KBM-7 (cell line): Measurements from ENCODE around the gene MAP3K5.
A peak's percentile ranks its signal among the peaks of the same experiment; 100 is the strongest.

Experiments
- DNase-seq: peaks from one replicate; pipeline ENCODE4 v3.0.0-alpha.2; 2015
- in situ Hi-C: fragments of 300-500 bp; cut with MboI; formaldehyde crosslinking; loops from 2 replicates; pipeline ENCODE4 v1.14.3; 2020; ENCODE audit warnings: low sequenced_read_pairs, low pct_unique_long_range_greater_than_20kb, mixed read lengths

MAP3K5 gene

GRCh38 chr6:136779682-136780081 lies 12.6 kb downstream of the MAP3K5 start:
- no peak for DNase-seq
- in situ Hi-C loops: loop anchor here (25.0 kb wide), 1 partner anchor 417 kb away; no protein-coding TSS in a partner anchor

DNA sequence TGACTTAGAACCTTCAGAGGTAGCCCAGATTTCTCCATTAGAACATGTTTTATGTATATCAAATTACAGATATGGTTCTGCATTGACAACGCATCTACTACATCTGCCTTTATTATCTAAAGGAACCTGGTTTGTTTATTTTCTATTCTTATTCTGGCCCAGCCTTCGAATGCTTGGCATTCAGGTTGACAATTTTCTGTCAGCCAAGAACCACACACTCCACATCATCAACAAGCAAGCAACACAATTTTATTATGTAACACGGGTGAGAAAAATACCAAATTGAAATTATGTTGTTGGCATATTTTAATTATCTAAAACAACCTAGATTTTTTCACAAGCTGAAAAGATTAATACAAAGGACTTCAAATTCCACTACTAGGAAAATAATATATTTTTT lies 14.6 kb downstream of the MAP3K5 start:
- in situ Hi-C loops: loop anchor here (25.0 kb wide), 1 partner anchor 415 kb away; no protein-coding TSS in a partner anchor
- no peak for DNase-seq

DNA sequence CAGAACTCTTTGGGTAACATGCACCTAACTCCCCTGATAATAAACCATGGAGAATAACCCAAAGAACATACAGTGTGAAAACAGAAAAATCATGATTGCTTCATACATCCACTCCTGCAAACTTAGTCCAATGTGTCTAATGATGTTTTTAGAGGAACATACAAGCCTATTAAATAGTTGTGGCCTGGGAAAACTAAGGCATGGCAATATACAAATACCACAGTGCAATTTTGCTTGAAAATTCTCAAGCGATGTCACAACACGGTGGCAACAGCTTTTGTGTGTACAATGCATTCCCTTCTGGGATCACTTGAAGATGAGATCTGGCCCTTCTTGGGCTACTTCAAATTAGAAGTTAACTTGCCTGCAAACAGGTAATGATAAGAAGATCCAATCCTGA lies 16.7 kb downstream of the MAP3K5 start:
- in situ Hi-C loops: loop anchor here (25.0 kb wide), 1 partner anchor 413 kb away; no protein-coding TSS in a partner anchor
- no peak for DNase-seq

DNA sequence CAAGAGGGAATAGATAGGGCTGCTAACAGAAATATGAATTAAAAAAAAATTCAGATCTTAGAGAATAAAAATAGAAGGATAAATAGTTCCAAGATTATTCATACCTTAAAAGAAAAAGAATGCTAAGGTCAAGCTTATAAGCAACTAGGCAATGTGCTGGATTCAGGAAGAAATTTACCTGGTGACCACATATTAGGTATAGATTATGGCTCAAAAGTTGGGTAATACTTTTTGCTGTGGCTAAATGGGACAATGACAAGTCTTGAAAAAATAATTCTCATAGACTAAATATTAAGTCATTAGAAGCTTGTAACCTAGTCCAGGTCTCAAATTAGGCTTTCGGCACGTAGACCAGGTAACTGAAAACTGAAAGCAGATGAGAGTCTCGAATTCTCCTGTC lies 17.2 kb downstream of the MAP3K5 start:
- no peak for DNase-seq
- in situ Hi-C loops: loop anchor here (25.0 kb wide), 1 partner anchor 413 kb away; no protein-coding TSS in a partner anchor

GRCh38 chr6:136774228-136775041 lies 17.8 kb downstream of the MAP3K5 start:
- DNase-seq: no peak
- in situ Hi-C loops: loop anchor here (25.0 kb wide), 1 partner anchor 412 kb away; no protein-coding TSS in a partner anchor

- no peak for DNase-seq
- in situ Hi-C loops: no loop called here
Measured at GRCh38 chr6:136773473-136773796, 18.8 kb downstream of the MAP3K5 start.

DNA sequence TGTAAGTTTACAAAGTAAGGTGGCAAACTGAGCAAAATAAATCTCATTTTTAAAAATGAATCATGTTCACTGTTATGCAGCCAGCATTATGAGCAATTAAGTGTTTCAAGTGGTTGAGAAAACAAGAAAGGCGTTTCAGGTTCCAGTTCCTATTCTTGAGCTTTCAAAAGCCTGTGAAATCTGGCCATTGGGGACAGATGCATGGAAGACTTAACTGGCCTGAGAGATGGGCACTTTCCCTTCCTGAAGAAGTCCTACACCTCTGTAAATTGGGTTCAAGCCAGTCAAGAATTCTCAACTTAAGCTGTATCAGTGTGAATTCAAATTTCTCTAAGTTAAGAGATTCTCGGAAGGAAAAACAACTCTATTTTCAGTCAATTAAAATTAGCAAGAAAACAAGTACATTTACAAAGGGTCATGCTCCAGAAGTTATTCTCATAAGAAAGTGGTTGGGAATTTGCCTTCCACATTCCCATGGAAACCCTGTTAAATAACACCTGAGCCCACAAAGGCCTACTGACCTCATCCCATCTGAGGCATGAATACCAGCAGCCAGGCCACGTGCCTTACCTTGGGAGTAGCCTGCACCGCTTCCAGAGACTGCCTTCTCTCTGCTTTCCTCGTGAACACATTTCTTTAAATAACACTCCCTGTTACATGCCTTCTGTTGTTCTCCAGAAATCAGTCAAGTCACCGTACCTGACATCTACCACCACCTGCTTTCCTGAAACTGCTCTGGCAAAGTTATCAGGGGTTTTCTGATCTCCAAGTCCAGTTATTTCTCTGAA lies 19.4 kb downstream of the MAP3K5 start:
- DNase-seq: no peak
- in situ Hi-C loops: no loop called here

DNA sequence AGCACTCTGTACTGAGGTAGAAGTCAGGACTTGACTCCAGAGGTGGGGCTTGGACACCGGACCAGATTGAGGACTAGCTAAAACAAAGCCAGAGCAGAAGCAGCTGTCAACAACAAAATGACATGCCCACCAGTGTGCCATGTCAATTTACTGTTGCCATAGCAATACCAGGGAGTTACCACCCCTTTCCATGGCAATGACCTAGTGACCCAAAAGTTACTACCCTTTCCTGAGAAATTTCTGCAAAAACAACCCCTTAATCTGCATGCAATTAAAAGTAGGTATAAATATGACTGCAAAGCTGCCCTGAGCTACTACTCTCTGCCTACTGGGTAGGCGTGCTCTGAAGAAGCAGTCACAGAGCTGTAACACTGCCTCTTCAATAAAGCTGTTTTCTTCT lies 21.0 kb downstream of the MAP3K5 start:
- in situ Hi-C loops: no loop called here
- no peak for DNase-seq

DNA sequence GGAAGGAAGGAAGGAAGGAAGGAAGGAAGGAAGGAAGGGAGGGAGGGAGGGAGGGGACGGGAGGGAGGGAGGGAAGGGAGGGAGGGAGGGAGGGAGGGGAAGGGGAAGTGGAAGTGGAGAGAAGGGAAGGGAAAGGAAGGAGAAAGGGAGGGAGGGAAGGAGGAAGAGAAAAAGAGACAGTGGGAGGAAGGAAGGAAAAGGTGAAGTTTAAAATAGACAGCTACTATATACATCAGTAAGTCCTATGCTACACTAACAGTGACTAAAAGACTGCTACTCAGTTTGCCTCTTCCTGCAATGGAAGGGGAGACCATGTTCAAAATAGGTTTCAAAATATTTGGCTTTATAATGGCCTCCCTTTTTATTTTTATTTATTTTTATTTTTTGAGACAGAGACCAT lies 22.5 kb downstream of the MAP3K5 start:
- DNase-seq: no peak
- in situ Hi-C loops: no loop called here

DNA sequence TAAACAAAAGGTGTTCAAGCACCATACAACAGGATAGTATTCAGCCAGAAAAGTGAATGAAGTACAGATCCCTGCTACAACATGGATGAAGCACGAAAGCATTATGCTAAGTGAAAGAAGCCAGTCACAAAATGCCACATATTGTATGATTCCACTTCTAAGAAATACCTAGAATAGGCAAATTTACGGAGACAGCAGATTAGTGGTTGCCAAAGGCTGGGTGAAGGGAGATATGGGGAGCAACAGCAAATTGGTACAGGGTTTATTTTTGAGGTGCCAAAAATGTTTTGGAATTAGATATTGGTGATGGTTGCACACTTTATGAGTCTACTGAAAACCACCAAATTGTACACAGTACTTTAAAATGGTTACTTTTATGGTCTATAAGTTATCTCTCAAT lies 23.2 kb downstream of the MAP3K5 start:
- in situ Hi-C loops: no loop called here
- DNase-seq: no peak

DNA sequence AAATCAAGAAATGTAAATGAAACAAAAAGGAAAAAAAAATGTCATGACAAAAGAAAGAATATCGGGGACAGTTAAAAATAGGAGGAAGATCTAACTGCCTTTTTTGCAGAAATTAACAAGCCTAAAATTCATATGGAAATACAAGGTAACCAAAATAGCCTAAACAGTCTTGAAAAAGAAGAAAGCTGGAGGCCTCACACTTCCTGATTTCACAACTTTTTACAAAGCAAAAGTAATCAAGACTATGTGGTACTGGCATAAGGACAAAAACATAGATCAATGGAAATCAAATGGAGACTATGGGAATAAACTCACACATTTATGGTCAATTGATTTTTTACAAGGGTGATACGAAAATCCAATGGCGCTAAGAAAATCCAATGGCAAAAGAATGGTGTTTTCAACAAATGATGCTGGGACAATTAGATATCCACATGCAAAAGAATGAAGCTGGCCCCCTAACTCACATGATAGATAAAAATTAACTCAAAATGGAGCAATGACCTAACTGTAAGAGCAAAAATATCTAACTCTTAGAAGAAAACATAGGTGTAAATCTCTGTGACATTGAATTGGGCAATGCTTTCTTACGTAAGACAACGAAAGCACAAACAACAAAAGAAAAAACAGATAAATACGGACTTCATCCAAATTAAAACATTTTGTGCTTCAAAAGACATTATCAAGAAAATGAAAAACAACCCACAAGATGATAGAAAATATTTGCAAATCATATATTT lies 24.5 kb downstream of the MAP3K5 start:
- DNase-seq: peak; percentile 42
- in situ Hi-C loops: no loop called here

- in situ Hi-C loops: no loop called here
- DNase-seq: no peak
Measured at GRCh38 chr6:136767103-136767502, 25.2 kb downstream of the MAP3K5 start.

DNA sequence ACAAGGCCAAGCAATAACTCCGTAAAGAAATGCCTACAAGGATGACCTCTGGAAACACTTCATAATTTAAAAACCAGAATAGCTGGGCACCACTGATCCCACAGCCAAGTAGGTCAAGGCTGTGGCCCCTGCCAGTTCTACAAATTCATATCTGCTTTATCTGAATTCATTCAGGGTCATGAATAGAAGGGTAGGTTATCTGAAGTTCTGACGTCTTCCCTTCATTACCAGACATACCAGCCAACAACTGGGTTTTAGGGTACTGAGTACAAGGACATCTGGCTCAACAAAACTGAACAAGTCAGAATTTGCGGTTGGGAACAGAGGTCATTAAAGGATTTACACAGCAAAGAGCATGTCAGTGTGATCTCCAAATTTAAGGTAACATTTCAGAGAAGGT lies 26.0 kb downstream of the MAP3K5 start:
- in situ Hi-C loops: no loop called here
- no peak for DNase-seq

GRCh38 chr6:136764517-136764993 lies 27.7 kb downstream of the MAP3K5 start:
- no peak for DNase-seq
- in situ Hi-C loops: no loop called here

- no peak for DNase-seq
- in situ Hi-C loops: no loop called here
Measured at GRCh38 chr6:136763716-136764516, 28.4 kb downstream of the MAP3K5 start.

DNA sequence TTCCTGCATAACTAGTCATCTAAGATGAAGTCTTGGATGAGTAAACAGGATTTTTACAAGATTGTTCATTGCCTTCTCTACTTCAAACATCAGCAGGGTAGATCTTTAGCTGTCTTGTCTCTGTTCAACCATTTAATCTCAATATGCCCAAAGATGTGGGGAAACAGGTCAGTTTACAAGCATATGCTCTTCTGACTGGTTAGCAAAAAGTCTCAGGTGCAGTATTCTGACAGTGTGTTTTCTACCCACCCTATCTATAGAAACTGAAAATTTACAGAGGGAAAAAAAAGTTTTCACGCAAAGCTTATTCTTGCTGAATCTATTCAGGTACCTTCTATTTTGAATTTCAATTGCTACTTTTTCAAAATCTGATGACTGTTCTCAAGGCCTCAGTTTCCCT lies 29.0 kb downstream of the MAP3K5 start:
- in situ Hi-C loops: no loop called here
- no peak for DNase-seq

DNA sequence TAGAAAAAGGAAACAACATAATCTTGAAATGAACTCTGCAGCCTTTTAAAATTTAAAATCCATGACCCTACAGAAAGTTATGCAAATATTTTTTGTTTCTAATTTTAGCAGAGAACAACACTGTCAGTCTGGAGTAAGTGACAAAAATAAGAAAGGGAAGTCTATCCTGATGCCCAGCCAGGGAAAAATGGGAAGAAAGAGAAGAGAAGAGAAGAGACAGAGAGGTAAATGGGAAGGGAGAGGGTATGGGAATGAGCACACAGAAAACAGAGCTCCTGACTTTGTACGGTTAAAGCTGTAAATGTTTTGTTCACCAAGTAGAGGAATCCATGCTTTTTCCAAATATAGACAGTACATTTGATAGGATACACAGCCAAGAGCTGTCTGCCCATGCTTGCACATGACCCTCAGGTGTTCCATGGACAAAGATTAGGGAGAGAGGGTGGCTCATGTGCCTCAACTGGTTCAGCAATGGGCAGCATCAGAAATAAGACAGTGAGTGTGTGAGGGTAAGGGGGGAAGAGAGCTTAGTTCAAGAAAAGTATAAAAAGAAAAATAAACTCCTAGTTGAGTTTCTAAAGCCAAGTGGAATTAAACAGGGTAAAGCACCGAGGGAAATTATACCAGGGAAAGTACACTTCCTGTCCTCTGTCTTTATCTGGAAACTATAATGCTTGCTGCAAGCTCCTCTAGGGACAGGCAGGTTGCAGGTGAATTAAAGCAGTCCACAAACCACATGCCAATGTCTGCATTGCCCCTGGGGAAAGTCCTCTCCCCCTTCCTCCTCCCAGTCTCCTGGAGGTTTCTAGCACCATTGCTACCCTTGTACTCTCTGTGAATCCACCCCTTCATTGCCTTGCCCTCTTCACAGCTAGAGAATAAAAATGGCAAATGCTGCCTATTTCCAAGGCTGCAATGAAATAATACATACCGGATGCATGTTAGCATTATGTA lies 30.0 kb downstream of the MAP3K5 start:
- DNase-seq: no peak
- in situ Hi-C loops: no loop called here
